Naive B cell (primary cell): ENCODE results near the gene CCDC69. TPM values are rescaled to one million over a fixed set of nuclear protein-coding genes. Genes with fewer than 3 reads are reported as not detected.

Experiments
- ATAC-seq, 2 donors: fragments of 150-1000 bp; cut with Tn5 transposase; 2 replicates each; pipeline ENCODE4 v1.10.0; 2021; ENCODE audit warnings: low read depth in 2 of 2, mild to moderate bottlenecking in 2 of 2, moderate library complexity in 2 of 2
- DNase-seq: peaks from one replicate; pipeline ENCODE4 v3.0.0; 2022
- H3K27ac Mint-ChIP-seq, 6 donors: one replicate each; pipeline ENCODE4 v1.8.0; 2020 to 2022; ENCODE audit warnings: mild to moderate bottlenecking in 6 of 6, mixed read lengths in 6 of 6, moderate library complexity in 5 of 6, inconsistent platforms in 2 of 6
- H3K27me3 Mint-ChIP-seq, 3 donors: one replicate each; pipeline ENCODE4 v1.8.0; 2021 to 2022; ENCODE audit warnings: mixed read lengths in 3 of 3, mild to moderate bottlenecking in 1 of 3
- H3K36me3 Mint-ChIP-seq, 2 donors: one replicate each; pipeline ENCODE4 v1.8.0; 2020 to 2022; ENCODE audit warnings: mixed read lengths in 2 of 2, inconsistent platforms in 1 of 2, mild to moderate bottlenecking in 1 of 2
- H3K4me1 Mint-ChIP-seq, 3 donors: one replicate each; pipeline ENCODE4 v1.8.0; 2020 to 2022; ENCODE audit warnings: mixed read lengths in 3 of 3, inconsistent platforms in 1 of 3, mild to moderate bottlenecking in 1 of 3, moderate library complexity in 1 of 3
- H3K4me3 Mint-ChIP-seq, 8 donors: one replicate each; pipeline ENCODE4 v1.8.0; 2020 to 2022; ENCODE audit warnings: mild to moderate bottlenecking in 8 of 8, mixed read lengths in 8 of 8, moderate library complexity in 8 of 8, inconsistent platforms in 2 of 8
- H3K9me3 Mint-ChIP-seq, 7 donors: one replicate each; pipeline ENCODE4 v1.8.0; 2020 to 2022; ENCODE audit warnings: mixed read lengths in 7 of 7, mild to moderate bottlenecking in 5 of 7, inconsistent platforms in 2 of 7, moderate library complexity in 1 of 7
- polyA plus RNA-seq, 6 donors: library from polyadenylated mRNA; unstranded; fragments of 300-500 nt; fragmentation: Illumina TruSeq; gene quantifications; one replicate each; pipeline ENCODE4 v1.2.3, GENCODE V29; 2021; ENCODE audit warnings: low read depth in 6 of 6

Gene CCDC69
- polyA plus RNA-seq, 6 donors from 2014 or later = 76.4 to 143 (median 98.1) TPM

DNA sequence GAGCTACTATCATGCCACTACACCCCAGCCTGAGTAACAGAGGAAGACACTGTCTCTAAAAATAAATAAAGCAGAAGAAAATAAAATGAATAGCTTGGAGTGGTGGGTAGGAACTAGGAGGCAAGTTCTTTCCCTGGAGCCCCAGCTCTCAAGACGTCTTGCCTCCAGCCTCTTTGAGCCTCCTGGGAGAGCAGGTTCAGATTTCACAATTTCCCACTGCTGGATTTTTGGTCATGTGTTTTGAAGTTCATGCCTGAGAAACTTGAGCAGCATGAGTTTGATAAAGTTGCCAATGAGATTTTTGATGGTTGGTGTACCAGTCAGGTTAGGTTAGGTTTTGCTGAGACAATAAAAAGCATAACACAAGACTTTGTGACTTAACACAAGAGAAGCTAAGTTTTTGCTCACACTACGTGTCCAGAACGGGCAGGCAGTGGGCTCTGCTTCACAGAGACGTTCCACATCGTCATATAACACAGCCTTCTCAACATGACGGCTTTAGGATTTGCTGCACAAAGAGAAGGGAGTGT, 4.1 kb upstream of the CCDC69 start:
- DNase-seq = no peak
- H3K4me3 Mint-ChIP-seq = peak overlapping the region in 2 of 8 donors; percentile 30 to 67
- no peaks in the 10 kb centered on the region for H3K27me3 Mint-ChIP-seq
- no peak for ATAC-seq
- H3K27ac Mint-ChIP-seq = peak overlapping the region in 3 of 6 donors; percentile 59 to 82 (median 64)
- peaks cover 0 to 5% of the 10 kb centered on the region in 2 donors for H3K36me3 Mint-ChIP-seq
- H3K4me1 Mint-ChIP-seq = peaks cover 34 to 71% (median 55%) of the 10 kb centered on the region in 3 donors
- H3K9me3 Mint-ChIP-seq = no peaks in the 10 kb centered on the region

DNA sequence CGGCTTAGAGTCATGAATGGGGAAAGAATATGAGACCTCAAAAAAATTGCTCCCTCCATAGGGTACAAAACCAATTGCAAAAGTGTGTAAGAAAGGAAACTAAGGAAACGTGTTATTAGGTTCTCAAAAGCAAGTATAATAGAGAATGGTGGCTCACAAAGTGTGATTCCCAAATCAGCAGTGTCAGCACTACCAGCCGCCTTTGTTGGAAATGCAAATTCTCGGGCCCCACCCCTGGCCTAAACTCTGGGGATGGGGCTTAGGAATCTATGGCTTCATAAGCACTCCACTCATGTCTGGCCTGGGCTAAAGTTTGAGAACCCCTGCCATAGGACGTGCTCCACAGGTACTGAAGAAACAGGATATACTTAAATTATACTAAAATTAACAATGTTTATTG, 1.6 kb upstream of the CCDC69 start:
- no peaks in the 10 kb centered on the region for H3K9me3 Mint-ChIP-seq
- no peak for ATAC-seq
- peaks cover 5 to 12% of the 10 kb centered on the region in 2 donors for H3K36me3 Mint-ChIP-seq
- peaks cover 44 to 71% (median 65%) of the 10 kb centered on the region in 3 donors for H3K4me1 Mint-ChIP-seq
- peak overlapping the region in 4 of 6 donors; percentile 52 to 99 (median 97) for H3K27ac Mint-ChIP-seq
- peak overlapping the region in 4 of 8 donors; percentile 18 to 87 (median 59) for H3K4me3 Mint-ChIP-seq
- DNase-seq = no peak
- H3K27me3 Mint-ChIP-seq = no peaks in the 10 kb centered on the region

DNA sequence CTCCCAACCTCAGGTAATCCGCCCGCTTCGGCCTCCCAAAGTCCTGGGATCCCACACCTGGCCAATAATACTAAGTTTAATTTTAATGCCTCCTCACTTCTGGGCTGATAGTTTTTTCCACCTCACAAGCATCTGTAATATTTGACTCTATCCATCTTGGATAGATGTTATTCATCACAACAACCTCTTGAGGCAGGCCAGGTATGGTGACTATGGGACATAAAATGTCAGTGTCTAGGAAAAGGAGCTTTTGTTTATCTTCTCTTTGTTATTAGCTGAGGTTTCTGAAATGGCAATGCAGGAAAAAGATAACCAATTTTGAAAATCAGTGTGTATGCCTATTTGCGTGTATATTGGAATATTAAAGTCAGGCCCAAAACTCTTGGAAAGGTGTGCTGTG, 1.2 kb upstream of the CCDC69 start:
- Mint-ChIP-seq H3K27me3 (no peaks in the 10 kb centered on the region), H3K9me3 (no peaks in the 10 kb centered on the region), H3K4me1 (peaks cover 48 to 71% (median 67%) of the 10 kb centered on the region in 3 donors), H3K36me3 (peaks cover 7 to 16% of the 10 kb centered on the region in 2 donors), H3K27ac (peak overlapping the region; percentile 52 to 99 (median 98)), H3K4me3 (peak overlapping the region in 7 of 8 donors; percentile 18 to 96 (median 85))
- DNase-seq (no peak), ATAC-seq (no peak)

DNA sequence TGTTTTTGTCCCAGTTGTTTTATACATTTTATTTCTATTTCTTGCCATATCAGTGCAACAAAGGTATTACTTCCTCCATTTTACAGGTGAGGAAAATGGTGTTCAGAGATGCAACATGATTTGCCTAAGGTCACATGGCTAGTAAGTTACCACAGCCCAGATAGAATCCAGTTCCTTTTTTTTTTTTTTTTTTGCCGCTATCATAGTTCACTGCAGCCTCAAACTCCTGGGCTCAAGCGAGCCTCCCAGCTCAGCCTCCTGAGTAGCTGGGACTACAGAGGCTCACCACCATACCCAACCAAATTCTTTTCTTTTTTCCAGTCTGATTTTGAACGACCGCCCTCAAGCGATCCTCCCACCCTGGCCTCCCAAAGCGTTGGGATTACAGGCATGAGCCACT, 480 bp upstream of the CCDC69 start:
- peak; percentile 87 to 88 for ATAC-seq
- Mint-ChIP-seq H3K27me3 (no peaks in the 10 kb centered on the region), H3K9me3 (no peaks in the 10 kb centered on the region), H3K4me1 (peaks cover 53 to 76% (median 71%) of the 10 kb centered on the region in 3 donors), H3K4me3 (peak overlapping the region; percentile 78 to 96 (median 90)), H3K27ac (peak overlapping the region; percentile 96 to 99 (median 98)), H3K36me3 (peaks cover 11 to 16% of the 10 kb centered on the region in 2 donors)
- DNase-seq = peak; percentile 75

DNA sequence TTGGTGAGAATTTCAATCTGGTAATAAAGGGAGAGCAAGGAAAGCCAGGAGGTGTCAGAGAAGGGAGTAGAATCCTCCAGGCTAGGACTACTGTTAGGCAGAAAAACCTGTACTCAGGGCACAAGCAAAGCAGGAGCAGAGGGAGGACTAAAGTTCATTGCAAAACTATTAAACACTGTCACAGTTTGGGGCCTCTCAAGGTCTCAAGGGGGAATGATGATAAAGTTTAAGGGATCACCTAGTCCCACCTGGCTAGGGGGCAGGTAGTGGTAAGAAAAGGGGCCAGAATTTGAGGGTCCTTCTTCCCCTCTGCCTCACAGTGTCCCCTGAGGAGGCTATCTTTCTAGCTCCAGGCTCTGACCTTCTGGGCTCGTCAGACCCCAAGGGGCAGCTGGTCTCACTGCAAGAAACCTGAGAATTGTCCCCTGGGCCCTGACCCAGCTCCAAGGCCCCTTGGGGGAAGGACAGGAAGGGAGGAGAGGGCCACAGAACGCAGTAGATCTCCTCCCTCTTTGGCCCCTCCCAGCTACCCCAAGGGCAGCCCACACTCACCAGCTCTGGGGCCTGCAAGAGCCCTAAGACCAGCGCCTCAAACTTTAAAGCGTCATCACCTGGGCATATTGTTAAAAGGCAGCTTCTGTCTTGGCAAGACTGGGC, 974 bp downstream of the CCDC69 start:
- peak overlapping the region; percentile 78 to 96 (median 90) for H3K4me3 Mint-ChIP-seq
- H3K27me3 Mint-ChIP-seq = no peaks in the 10 kb centered on the region
- DNase-seq (no peak), ATAC-seq (peak; percentile 29)
- H3K4me1 Mint-ChIP-seq = peaks cover 64 to 81% (median 80%) of the 10 kb centered on the region in 3 donors
- peak overlapping the region; percentile 96 to 99 (median 98) for H3K27ac Mint-ChIP-seq
- peaks cover 19 to 22% of the 10 kb centered on the region in 2 donors for H3K36me3 Mint-ChIP-seq
- H3K9me3 Mint-ChIP-seq = no peaks in the 10 kb centered on the region

DNA sequence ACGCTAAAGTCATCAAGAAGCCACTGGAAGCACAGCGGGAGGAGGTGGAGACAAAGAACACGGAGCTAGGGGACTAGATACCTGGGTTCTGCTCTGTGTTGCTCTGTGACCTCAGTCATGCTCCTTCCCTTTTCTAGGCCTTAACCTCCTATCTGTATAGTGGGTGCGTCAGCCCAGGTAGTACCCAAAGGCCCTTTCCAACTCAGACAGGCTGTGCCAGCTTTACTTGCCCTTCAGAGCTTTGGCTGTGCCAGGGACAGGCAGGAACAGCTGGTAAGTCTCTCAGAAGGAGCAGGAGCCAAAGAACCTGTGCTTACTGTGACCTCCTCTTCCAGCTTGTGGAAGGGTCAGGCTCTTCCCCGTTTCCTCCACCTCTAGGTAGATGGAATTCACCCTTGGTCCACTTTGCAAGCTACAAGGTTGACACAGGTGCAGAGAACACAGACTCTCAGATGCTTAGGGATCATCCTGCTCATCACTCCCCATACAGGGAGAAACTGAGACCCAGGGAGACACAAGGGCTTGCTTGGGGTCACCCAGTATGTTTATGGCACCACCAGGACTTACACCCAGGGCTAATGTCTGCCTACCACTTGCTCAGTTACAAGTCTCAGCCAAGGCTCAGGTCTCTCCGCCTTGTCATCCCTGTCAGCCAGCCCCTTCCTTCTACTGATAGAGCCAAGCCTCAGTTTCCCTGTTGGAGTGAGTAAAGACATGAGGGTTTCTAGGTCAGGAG, 1.7 kb downstream of the CCDC69 start:
- no peak for DNase-seq
- Mint-ChIP-seq H3K27ac (peak overlapping the region; percentile 96 to 99 (median 98)), H3K36me3 (peaks cover 26 to 28% of the 10 kb centered on the region in 2 donors), H3K4me1 (peaks cover 65 to 81% (median 80%) of the 10 kb centered on the region in 3 donors), H3K4me3 (peak overlapping the region; percentile 78 to 96 (median 90)), H3K9me3 (no peaks in the 10 kb centered on the region), H3K27me3 (no peaks in the 10 kb centered on the region)
- ATAC-seq = no peak

DNA sequence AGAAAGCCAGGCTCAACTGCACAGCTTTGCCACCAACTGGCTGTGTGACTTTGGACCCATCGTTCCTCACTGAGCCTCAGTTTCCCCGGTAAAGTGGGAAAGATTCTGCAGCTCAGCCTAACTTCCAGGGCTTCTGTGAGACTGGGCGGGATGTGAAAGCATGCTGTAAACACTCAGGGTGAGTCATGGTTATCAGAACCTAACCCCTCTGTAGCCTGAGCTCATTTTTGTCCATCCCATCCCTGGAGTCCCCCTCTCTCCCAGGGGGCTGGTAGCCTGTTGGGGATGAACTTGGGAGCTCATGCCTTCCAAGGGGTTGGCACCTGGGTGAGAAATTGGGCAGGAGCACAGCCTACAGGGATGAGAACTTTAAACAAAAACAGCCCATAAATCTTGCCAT, 2.3 kb downstream of the CCDC69 start:
- Mint-ChIP-seq H3K36me3 (peaks cover 28 to 30% of the 10 kb centered on the region in 2 donors), H3K27me3 (no peaks in the 10 kb centered on the region), H3K4me1 (peaks cover 69 to 86% (median 85%) of the 10 kb centered on the region in 3 donors), H3K4me3 (peak overlapping the region; percentile 78 to 96 (median 90)), H3K27ac (peak overlapping the region; percentile 96 to 99 (median 98)), H3K9me3 (no peaks in the 10 kb centered on the region)
- DNase-seq (no peak), ATAC-seq (no peak)

DNA sequence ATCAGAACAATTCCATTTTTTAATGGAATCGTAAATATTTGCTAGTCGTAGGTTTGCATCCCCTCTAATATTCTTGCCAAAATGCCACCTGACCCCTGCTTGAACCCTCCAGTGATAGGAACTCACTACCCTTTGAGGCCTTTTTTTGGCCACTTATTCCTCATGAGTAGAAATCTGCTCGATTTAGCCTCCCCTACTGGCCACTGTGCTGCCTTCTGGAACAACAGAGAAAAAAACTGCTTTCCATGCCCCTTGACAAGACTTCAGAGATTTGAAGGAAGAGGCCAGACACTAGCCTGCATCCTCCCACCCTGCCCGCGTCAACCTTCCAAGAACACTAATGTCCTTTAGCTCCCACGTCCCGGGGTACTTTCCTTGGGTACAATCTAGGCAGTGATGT, 4.1 kb downstream of the CCDC69 start:
- Mint-ChIP-seq H3K27me3 (no peaks in the 10 kb centered on the region), H3K27ac (peak overlapping the region; percentile 4 to 98 (median 60)), H3K4me3 (peak overlapping the region in 7 of 8 donors; percentile 58 to 96 (median 87)), H3K36me3 (peaks cover 28 to 36% of the 10 kb centered on the region in 2 donors), H3K9me3 (no peaks in the 10 kb centered on the region), H3K4me1 (peaks cover 72 to 90% (median 89%) of the 10 kb centered on the region in 3 donors)
- no peak for DNase-seq
- ATAC-seq = no peak

DNA sequence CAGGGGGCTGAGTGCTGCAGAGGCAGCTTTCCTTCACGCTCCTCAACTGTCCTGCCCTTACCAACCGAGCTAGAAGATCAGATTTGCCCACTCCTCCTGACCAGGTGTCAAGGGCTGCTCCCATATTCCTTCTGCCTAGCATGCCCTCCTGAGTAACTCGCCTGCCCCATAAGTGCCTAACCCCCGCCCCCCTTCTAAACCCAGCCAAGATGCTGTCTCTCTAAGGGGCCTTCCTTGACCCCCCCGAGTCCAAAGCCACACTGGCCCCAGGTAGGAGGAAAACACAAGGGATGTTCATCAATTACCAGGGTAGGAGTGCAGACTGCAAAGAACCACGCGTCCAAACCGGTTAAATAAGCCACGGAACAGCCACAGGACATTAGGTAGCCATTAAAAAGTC, 4.8 kb downstream of the CCDC69 start:
- peak overlapping the region in 5 of 6 donors; percentile 88 to 98 (median 89) for H3K27ac Mint-ChIP-seq
- H3K9me3 Mint-ChIP-seq = no peaks in the 10 kb centered on the region
- H3K4me3 Mint-ChIP-seq = peak overlapping the region; percentile 59 to 90 (median 81)
- no peak for ATAC-seq
- H3K36me3 Mint-ChIP-seq = peaks cover 28 to 31% of the 10 kb centered on the region in 2 donors
- no peak for DNase-seq
- H3K27me3 Mint-ChIP-seq = no peaks in the 10 kb centered on the region
- H3K4me1 Mint-ChIP-seq = peaks cover 75 to 91% (median 88%) of the 10 kb centered on the region in 3 donors

DNA sequence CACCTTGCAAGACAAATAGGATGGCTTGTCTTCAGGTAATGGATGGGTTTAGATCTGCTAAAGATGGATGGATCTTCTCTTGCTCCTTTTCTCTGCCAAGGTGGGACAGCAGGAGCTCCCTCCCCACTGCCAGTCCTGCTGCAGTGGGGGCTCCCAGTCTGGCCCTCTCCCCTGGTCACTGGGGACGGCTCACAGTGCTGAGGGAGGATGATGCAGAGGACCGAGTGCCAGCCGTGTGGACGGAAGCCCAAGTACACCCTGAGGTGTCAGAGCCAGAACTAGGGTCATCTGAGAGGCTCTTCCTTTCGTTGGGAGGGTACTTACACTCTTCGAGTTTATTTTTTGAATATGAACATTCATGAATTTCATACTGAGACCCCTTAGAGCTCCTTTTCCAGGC, 5.7 kb downstream of the CCDC69 start:
- peaks cover 28 to 31% of the 10 kb centered on the region in 2 donors for H3K36me3 Mint-ChIP-seq
- H3K27ac Mint-ChIP-seq = peak overlapping the region; percentile 80 to 99 (median 92)
- no peak for DNase-seq
- peaks cover 79 to 97% (median 90%) of the 10 kb centered on the region in 3 donors for H3K4me1 Mint-ChIP-seq
- ATAC-seq = no peak
- H3K9me3 Mint-ChIP-seq = no peaks in the 10 kb centered on the region
- no peaks in the 10 kb centered on the region for H3K27me3 Mint-ChIP-seq
- peak overlapping the region; percentile 59 to 90 (median 83) for H3K4me3 Mint-ChIP-seq

DNA sequence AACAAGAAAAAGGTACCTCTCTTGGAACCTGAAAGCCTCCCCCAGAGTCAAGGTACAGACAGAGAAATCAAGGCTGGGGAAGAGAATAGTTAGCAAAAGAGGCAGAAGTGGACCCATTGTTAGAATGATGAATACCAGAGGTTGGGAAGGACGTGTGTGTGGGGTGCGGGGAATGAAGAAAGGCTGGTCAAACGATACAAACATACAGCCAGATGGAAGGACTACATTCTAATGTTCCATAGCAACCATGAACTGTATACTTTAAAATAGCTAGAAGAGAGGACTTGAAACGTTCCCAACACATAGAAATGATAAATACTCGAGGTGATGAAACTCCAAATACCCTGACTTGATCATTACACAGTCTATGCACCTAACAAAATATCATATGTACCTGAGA, 7.1 kb downstream of the CCDC69 start:
- ATAC-seq = no peak
- peak overlapping the region in 7 of 8 donors; percentile 3 to 92 (median 72) for H3K4me3 Mint-ChIP-seq
- peaks cover 31 to 37% of the 10 kb centered on the region in 2 donors for H3K36me3 Mint-ChIP-seq
- DNase-seq = no peak
- H3K27ac Mint-ChIP-seq = peak overlapping the region; percentile 39 to 99 (median 92)
- peaks cover 79 to 95% (median 87%) of the 10 kb centered on the region in 3 donors for H3K4me1 Mint-ChIP-seq
- H3K27me3 Mint-ChIP-seq = no peaks in the 10 kb centered on the region
- H3K9me3 Mint-ChIP-seq = no peaks in the 10 kb centered on the region

DNA sequence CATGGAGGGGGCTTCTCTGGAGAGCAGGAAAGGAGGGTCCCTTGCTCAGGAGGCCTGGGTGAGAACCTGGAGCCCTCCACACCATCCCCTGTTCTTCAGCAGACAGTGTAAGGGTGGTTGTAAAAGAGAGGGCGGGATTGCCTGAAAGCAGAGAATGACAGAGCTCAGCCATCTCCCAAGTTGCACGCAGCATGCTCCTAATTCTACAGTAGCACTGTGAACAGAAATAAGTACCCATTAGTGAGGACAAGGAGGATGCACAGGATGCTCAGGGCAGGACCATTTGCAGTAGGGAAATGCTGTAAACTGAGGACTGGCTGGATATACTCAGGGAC, 8.4 kb downstream of the CCDC69 start:
- Mint-ChIP-seq H3K4me3 (peak overlapping the region; percentile 50 to 92 (median 86)), H3K36me3 (peaks cover 26 to 31% of the 10 kb centered on the region in 2 donors), H3K27me3 (no peaks in the 10 kb centered on the region), H3K4me1 (peaks cover 74 to 95% (median 86%) of the 10 kb centered on the region in 3 donors), H3K27ac (peak overlapping the region; percentile 98 to 100 (median 99)), H3K9me3 (no peaks in the 10 kb centered on the region)
- ATAC-seq (no peak), DNase-seq (no peak)
